IMR-90 (cell line): Measurements from ENCODE around the gene SINHCAF. TPM values are rescaled to one million over a fixed set of nuclear protein-coding genes. Genes with fewer than 3 reads are reported as not detected.
"Not testable (repeated sequence)": the region's sequence is repeated elsewhere in the genome, so short reads cannot be mapped to it uniquely, and the experiment has no call there.

Experiments
- ATAC-seq: fragments of 200-7000 bp; cut with Tn5 transposase; 2 replicates; pipeline ENCODE4 v1.9.1; 2020; ENCODE audit warnings: low read depth, mild to moderate bottlenecking, moderate library complexity
- BruUV-seq: library from RNA; stranded (reverse); fragments of 400-500 nt; replicated peaks from 2 replicates; lab custom pipeline; 2021; lab: Mats Ljungman, UMichigan
- CTCF ChIA-PET: fragments of 300-600 bp; formaldehyde crosslinking; extraction: SDS; loops from one replicate; lab custom pipeline; 2021; ENCODE audit warnings: antibody characterized with exemption; lab: Yijun Ruan, JAX
- POLR2A ChIA-PET: fragments of 300-600 bp; sonication (Branson Sonifier 250); formaldehyde crosslinking; loops from one replicate; lab custom pipeline; 2022; ENCODE audit warnings: antibody characterized with exemption; ENCODE audit not compliant: unreplicated experiment; lab: Charles Lee
- DNase-seq: peaks from one replicate; pipeline ENCODE4 v3.0.0; 2013
- H2AFZ ChIP-seq: replicated peaks from 2 replicates; pipeline ENCODE3; 2013; ENCODE audit warnings: low read length, mild to moderate bottlenecking; ENCODE audit not compliant: poor library complexity
- H2AK5ac ChIP-seq: 2 replicates; pipeline ENCODE4 v1.6.1; 2013; ENCODE audit warnings: low read depth, low read length, inconsistent platforms
- H2AK9ac ChIP-seq: replicated peaks from 2 replicates; pipeline ENCODE3; 2013; ENCODE audit warnings: mild to moderate bottlenecking, low read depth, low read length, moderate library complexity; ENCODE audit not compliant: poor library complexity
- H2BK120ac ChIP-seq: 2 replicates; pipeline ENCODE4 v1.6.1; 2013; ENCODE audit warnings: low read depth, low read length, inconsistent platforms
- H2BK15ac ChIP-seq: 3 replicates; pipeline ENCODE4 v1.6.1; 2013; ENCODE audit warnings: low read depth, low read length, inconsistent platforms
- H2BK20ac ChIP-seq: 2 replicates; pipeline ENCODE4 v1.6.1; 2013; ENCODE audit warnings: low read depth, mild to moderate bottlenecking, inconsistent platforms, low read length, moderate library complexity
- H2BK5ac ChIP-seq: 2 replicates; pipeline ENCODE4 v1.6.1; 2013; ENCODE audit warnings: mild to moderate bottlenecking, low read depth, low read length, inconsistent platforms; ENCODE audit not compliant: poor library complexity, severe bottlenecking
- H3K14ac ChIP-seq: replicated peaks from 2 replicates; pipeline ENCODE4 v1.6.1; 2013; ENCODE audit warnings: low read depth, low read length, inconsistent platforms
- H3K18ac ChIP-seq: 2 replicates; pipeline ENCODE4 v1.6.1; 2013; ENCODE audit warnings: low read depth, low read length, control low read depth
- H3K23ac ChIP-seq: 2 replicates; pipeline ENCODE4 v1.6.1; 2013; ENCODE audit warnings: low read depth, low read length, inconsistent platforms
- H3K27ac ChIP-seq: 2 replicates; pipeline ENCODE4 v1.5.1; 2013; ENCODE audit warnings: mild to moderate bottlenecking, control low read depth, low read length; ENCODE audit not compliant: insufficient read depth
- H3K27me3 ChIP-seq: 2 replicates; pipeline ENCODE4 v1.6.1; 2013; ENCODE audit warnings: low read length; ENCODE audit not compliant: control insufficient read depth, insufficient read depth
- H3K36me3 ChIP-seq: 2 replicates; pipeline ENCODE4 v1.6.1; 2013; ENCODE audit warnings: low read length, mixed read lengths; ENCODE audit not compliant: control insufficient read depth, insufficient read depth
- H3K4ac ChIP-seq: 2 replicates; pipeline ENCODE4 v1.6.1; 2013; ENCODE audit warnings: low read depth, low read length, inconsistent platforms
- H3K4me1 ChIP-seq: 2 replicates; pipeline ENCODE4 v1.6.1; 2013; ENCODE audit warnings: low read length, mixed read lengths; ENCODE audit not compliant: control insufficient read depth, insufficient read depth
- H3K4me2 ChIP-seq: 2 replicates; pipeline ENCODE4 v1.6.1; 2013; ENCODE audit warnings: low read depth, mild to moderate bottlenecking, control low read depth, low read length, moderate library complexity
- H3K4me3 ChIP-seq: 2 replicates; pipeline ENCODE4 v1.5.1; 2013; ENCODE audit warnings: low read depth, mild to moderate bottlenecking, control low read depth, low read length, moderate library complexity; ENCODE audit not compliant: insufficient read depth
- H3K56ac ChIP-seq: 2 replicates; pipeline ENCODE4 v1.6.1; 2013; ENCODE audit warnings: low read length, inconsistent platforms; ENCODE audit not compliant: insufficient read depth; ENCODE audit errors: extremely low read depth
- H3K79me1 ChIP-seq, 2 experiments: 2 replicates each; pipeline ENCODE4 v1.6.1; 2013; ENCODE audit warnings: low read length in 2 of 2, inconsistent platforms in 1 of 2, low read depth in 1 of 2
- H3K9ac ChIP-seq: 2 replicates; pipeline ENCODE4 v1.6.1; 2013; ENCODE audit warnings: low read depth, low read length, control low read depth
- H3K9me1 ChIP-seq: 2 replicates; pipeline ENCODE4 v1.6.1; 2013; ENCODE audit warnings: low read length, inconsistent platforms; ENCODE audit not compliant: insufficient read depth
- H3K9me3 ChIP-seq: 2 replicates; pipeline ENCODE4 v1.6.1; 2013; ENCODE audit warnings: low read length; ENCODE audit not compliant: control insufficient read depth, insufficient read depth
- H4K20me1 ChIP-seq: 2 replicates; pipeline ENCODE4 v1.6.1; 2013; ENCODE audit warnings: low read length, inconsistent platforms; ENCODE audit not compliant: insufficient read depth
- H4K5ac ChIP-seq: 2 replicates; pipeline ENCODE4 v1.6.1; 2013; ENCODE audit warnings: mild to moderate bottlenecking, low read depth, low read length, control low read depth
- H4K8ac ChIP-seq, 2 experiments: 2 replicates each; pipeline ENCODE4 v1.6.1; 2013; ENCODE audit warnings: low read depth in 2 of 2, low read length in 2 of 2, control low read depth in 1 of 2, inconsistent platforms in 1 of 2
- H4K91ac ChIP-seq: 2 replicates; pipeline ENCODE4 v1.6.1; 2013; ENCODE audit warnings: low read depth, low read length, inconsistent platforms; ENCODE audit not compliant: insufficient read depth
- RCOR1 ChIP-seq: IDR thresholded peaks from 2 replicates; pipeline ENCODE4 v1.6.1; 2012; ENCODE audit warnings: mild to moderate bottlenecking, low read length, improper control_type of control experiment; ENCODE audit not compliant: insufficient replicate concordance
- WGBS, 2 experiments: methylation state at CpG; one replicate each; pipeline versions ENCODE4 v1.1.5 to v1.1.7; 2013; ENCODE audit warnings: missing lambda C conversion rate in 2 of 2; ENCODE audit not compliant: insufficient read length in 1 of 2; ENCODE audit errors: extremely low coverage in 2 of 2; 5-methylcytosine and 5-hydroxymethylcytosine counted together
- dilution Hi-C: fragments of 300-500 bp; cut with HindIII; formaldehyde crosslinking; loops from one replicate; pipeline ENCODE4 v1.14.3; 2018; ENCODE audit warnings: low sequenced_read_pairs; ENCODE audit not compliant: unreplicated experiment
- in situ Hi-C: fragments of 300-500 bp; cut with MboI; formaldehyde crosslinking; loops from 3 replicates; pipeline ENCODE4 v1.14.3; 2019; ENCODE audit warnings: low sequenced_read_pairs, inconsistent platforms, mixed read lengths
- intact Hi-C: fragments of 100-400 bp; cut with micrococcal nuclease; formaldehyde crosslinking; loops from 2 replicates; pipeline ENCODE4 v1.10.0; 2022
- polyA plus RNA-seq, 3 experiments: library from polyadenylated mRNA; depleted of rRNA; stranded (reverse); fragments of >200 nt; gene quantifications; 2 replicates each; pipeline ENCODE4 v1.2.3, GENCODE V29; 2012; ENCODE audit warnings: low replicate concordance in 1 of 3
- total RNA-seq: library from RNA; depleted of rRNA; stranded (reverse); fragments of >200 nt; gene quantifications from 2 replicates; pipeline ENCODE4 v1.2.3, GENCODE V29; 2012
- TF ChIP-seq, protein P1 (sequence below): conservative IDR thresholded peaks from 2 replicates; pipeline ENCODE4 v1.5.1; 2012; ENCODE audit warnings: mild to moderate bottlenecking, low read depth, low read length, improper control_type of control experiment

The SINHCAF gene
- total and polyA plus RNA-seq, 2 of the 4 experiments (the other 2 are of a cell fraction) = 21.6 to 30.8 TPM

DNA sequence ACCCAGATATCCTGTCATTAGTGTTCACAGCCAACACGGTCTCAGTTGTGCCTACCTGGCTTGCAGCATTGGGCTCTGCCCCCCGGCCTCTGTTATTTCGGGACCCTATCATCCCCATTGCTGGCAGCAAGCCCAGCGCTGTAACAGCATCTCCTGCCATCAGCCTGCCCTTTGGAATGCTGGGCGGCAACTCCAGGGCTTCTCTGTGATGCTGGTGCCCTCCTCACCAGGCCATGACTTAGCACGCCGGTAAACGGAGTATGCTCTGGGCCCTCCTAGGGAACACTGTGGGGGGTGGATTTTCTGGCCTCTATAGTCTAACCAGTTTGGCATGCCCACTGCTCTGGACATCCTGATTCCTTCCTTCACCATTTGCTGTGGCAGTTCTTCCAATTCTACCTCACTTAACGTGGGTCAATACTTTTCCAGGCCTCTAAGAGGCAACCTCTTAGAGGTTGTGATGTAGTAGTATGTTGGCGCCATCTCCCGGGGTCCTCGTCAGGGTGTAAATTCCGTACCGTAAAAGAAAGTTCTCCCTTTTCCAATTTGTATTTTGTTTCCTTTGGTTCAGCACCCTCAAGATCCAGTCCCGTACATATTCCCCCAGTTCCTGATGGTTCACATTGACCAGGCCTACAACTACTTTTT lies 80.0 kb downstream of the SINHCAF start:
- Histone ChIP-seq H3K23ac (no peak overlapping the region), H3K36me3 (no peaks in the 10 kb centered on the region), H3K14ac (no peak overlapping the region), H3K4me3 (no peak overlapping the region), H3K27ac (no peak overlapping the region), H3K18ac (no peak overlapping the region), H2BK120ac (no peak overlapping the region), H3K4ac (no peak overlapping the region), H3K9me1 (no peaks in the 10 kb centered on the region), H3K9ac (no peak overlapping the region), H4K5ac (no peak overlapping the region), H2AK9ac (peak overlapping the region; percentile 45), H2AK5ac (no peak overlapping the region), H3K27me3 (peaks cover 20% of the 10 kb centered on the region), H2BK20ac (no peak overlapping the region), H3K4me2 (no peak overlapping the region), H2BK5ac (no peak overlapping the region), H2AFZ (no peak overlapping the region), H3K9me3 (no peaks in the 10 kb centered on the region), H3K4me1 (no peaks in the 10 kb centered on the region), H3K79me1 (no peaks in the 10 kb centered on the region), H2BK15ac (no peak overlapping the region), H4K91ac (no peak overlapping the region), H4K8ac (no peak overlapping the region), H4K20me1 (no peaks in the 10 kb centered on the region), H3K56ac (no peak overlapping the region)
- no peak for ATAC-seq
- TF ChIP-seq, protein P1, sequence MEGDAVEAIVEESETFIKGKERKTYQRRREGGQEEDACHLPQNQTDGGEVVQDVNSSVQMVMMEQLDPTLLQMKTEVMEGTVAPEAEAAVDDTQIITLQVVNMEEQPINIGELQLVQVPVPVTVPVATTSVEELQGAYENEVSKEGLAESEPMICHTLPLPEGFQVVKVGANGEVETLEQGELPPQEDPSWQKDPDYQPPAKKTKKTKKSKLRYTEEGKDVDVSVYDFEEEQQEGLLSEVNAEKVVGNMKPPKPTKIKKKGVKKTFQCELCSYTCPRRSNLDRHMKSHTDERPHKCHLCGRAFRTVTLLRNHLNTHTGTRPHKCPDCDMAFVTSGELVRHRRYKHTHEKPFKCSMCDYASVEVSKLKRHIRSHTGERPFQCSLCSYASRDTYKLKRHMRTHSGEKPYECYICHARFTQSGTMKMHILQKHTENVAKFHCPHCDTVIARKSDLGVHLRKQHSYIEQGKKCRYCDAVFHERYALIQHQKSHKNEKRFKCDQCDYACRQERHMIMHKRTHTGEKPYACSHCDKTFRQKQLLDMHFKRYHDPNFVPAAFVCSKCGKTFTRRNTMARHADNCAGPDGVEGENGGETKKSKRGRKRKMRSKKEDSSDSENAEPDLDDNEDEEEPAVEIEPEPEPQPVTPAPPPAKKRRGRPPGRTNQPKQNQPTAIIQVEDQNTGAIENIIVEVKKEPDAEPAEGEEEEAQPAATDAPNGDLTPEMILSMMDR = peak; percentile 13; the same call in 1 of the 2 replicates
- TF ChIP-seq RCOR1 = no peak
- intact Hi-C loops = no loop called here
- CTCF ChIA-PET = no interaction called here
- DNase-seq = no peak
- 78% methylated on average over 4 of the region's 15 CpGs; no CpG with 5 or more reads in 1 of the 2 experiments for WGBS, 2 experiments
- in situ Hi-C loops = no loop called here
- dilution Hi-C loops = no loop called here
- POLR2A ChIA-PET = no interaction called here
- BruUV-seq = no TSS peak

DNA sequence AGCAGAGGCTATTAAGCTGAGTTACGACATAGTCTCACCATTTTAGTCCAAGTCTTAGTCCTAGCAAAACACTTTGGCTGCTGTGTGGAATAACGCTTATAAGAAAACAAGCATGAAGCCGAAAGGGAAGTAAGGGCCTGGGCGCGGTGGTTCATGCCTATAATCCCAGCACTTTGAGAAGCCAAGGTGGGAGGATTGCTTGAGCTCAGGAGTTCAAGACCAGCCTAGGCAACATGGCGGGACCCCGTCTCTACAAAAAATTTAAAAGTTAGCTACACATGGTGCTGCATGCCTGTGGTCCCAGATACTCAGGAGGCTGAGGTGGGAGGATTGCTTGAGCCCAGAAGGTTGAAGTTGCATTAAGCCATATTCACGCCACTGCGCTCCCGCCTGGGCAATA lies 83.5 kb downstream of the SINHCAF start:
- H4K20me1 ChIP-seq, H3K9ac ChIP-seq, DNase-seq, H3K4ac ChIP-seq, H3K18ac ChIP-seq, H3K4me1 ChIP-seq, H4K8ac ChIP-seq, H2AFZ ChIP-seq, BruUV-seq, H3K56ac ChIP-seq, H2BK20ac ChIP-seq, ATAC-seq, H2BK5ac ChIP-seq, H3K23ac ChIP-seq, POLR2A ChIA-PET, H2AK5ac ChIP-seq, H2AK9ac ChIP-seq, H3K9me1 ChIP-seq, in situ Hi-C loops, H4K5ac ChIP-seq, H3K27ac ChIP-seq, H2BK120ac ChIP-seq, H3K4me2 ChIP-seq, H3K9me3 ChIP-seq, H2BK15ac ChIP-seq, H3K14ac ChIP-seq, dilution Hi-C loops, H3K79me1 ChIP-seq, intact Hi-C loops, H3K36me3 ChIP-seq, H3K4me3 ChIP-seq, H4K91ac ChIP-seq: not testable (repeated sequence)
- 86% methylated on average over 5 of the region's 10 CpGs; no CpG with 5 or more reads in 1 of the 2 experiments for WGBS, 2 experiments
- H3K27me3 ChIP-seq = peaks cover 21% of the 10 kb centered on the region
- CTCF ChIA-PET = interaction anchor here (0.7 kb wide), 1 partner anchor 92 kb away, joined by 3 read pairs; no protein-coding TSS in a partner anchor
